ENCODE results near the gene RASA3. TPM values are rescaled to one million over a fixed set of nuclear protein-coding genes. Genes with fewer than 3 reads are reported as not detected.

RASA3 gene
- total RNA-seq, 6 experiments from 2014 or later, result 3.5 to 7.9 (median 4.6) TPM

GRCh38 chr13:113965383-113965874 is 167.0 kb downstream of the RASA3 start:
- H3K27ac ChIP-seq, result no peak overlapping the region
- H3K9me3 ChIP-seq, result no peaks in the 10 kb centered on the region
- 97% methylated on average over 2 of the region's 2 CpGs for WGBS (ENCODE audit: insufficient coverage, low coverage, low lambda C conversion rate, missing lambda C conversion rate)
- no peaks in the 10 kb centered on the region for H3K36me3 ChIP-seq
- H3K4me3 ChIP-seq, result no peak overlapping the region
- no peaks in the 10 kb centered on the region for H3K27me3 ChIP-seq
- no peak for DNase-seq
- intact Hi-C loops (cut with DNase I), result no loop called here
- TF ChIP-seq POLR2A (IDR thresholded peaks at IDR 0.05) (no peak), CTCF (IDR thresholded peaks at IDR 0.05) (no peak)
- ATAC-seq, result no peak
- peaks cover 0 to 6% (median under 1%) of the 10 kb centered on the region in 4 donors for H3K4me1 ChIP-seq

- H3K9me3 ChIP-seq, result no peaks in the 10 kb centered on the region
- H3K27me3 ChIP-seq, result no peaks in the 10 kb centered on the region
- no peaks in the 10 kb centered on the region for H3K36me3 ChIP-seq
- H3K4me1 ChIP-seq, result no peaks in the 10 kb centered on the region
- no peak overlapping the region for H3K4me3 ChIP-seq
- WGBS (ENCODE audit: insufficient coverage, low coverage, low lambda C conversion rate, missing lambda C conversion rate), result 77% methylated on average over 3 of the region's 21 CpGs
- DNase-seq (peak; percentile 8 to 28 (median 26)), ATAC-seq (peak in 1 of 4 donors; percentile 13)
- H3K27ac ChIP-seq, result no peak overlapping the region
- intact Hi-C loops (cut with DNase I), result no loop called here
- TF ChIP-seq CTCF (IDR thresholded peaks at IDR 0.05), result no peak
- no peak for TF ChIP-seq POLR2A (IDR thresholded peaks at IDR 0.05)
Observed at GRCh38 chr13:113964251-113964995, 168.0 kb downstream of the RASA3 start.

- intact Hi-C loops (cut with DNase I), result no loop called here
- ATAC-seq (no peak), DNase-seq (peak; percentile 8 to 39 (median 27))
- Histone ChIP-seq H3K27me3 (no peaks in the 10 kb centered on the region), H3K27ac (no peak overlapping the region), H3K36me3 (no peaks in the 10 kb centered on the region), H3K4me3 (no peak overlapping the region), H3K9me3 (no peaks in the 10 kb centered on the region), H3K4me1 (no peaks in the 10 kb centered on the region)
- WGBS (ENCODE audit: insufficient coverage, low coverage, low lambda C conversion rate, missing lambda C conversion rate), result 84% methylated on average over 15 of the region's 16 CpGs
- TF ChIP-seq CTCF (IDR thresholded peaks at IDR 0.05) (no peak), POLR2A (IDR thresholded peaks at IDR 0.05) (no peak)
Observed at GRCh38 chr13:113963376-113963775, 169.0 kb downstream of the RASA3 start.

GRCh38 chr13:113962975-113963374 is 169.4 kb downstream of the RASA3 start:
- intact Hi-C loops (cut with DNase I), result no loop called here
- TF ChIP-seq POLR2A (IDR thresholded peaks at IDR 0.05), result no peak
- Histone ChIP-seq H3K36me3 (no peaks in the 10 kb centered on the region), H3K9me3 (no peaks in the 10 kb centered on the region), H3K4me3 (no peak overlapping the region), H3K4me1 (no peaks in the 10 kb centered on the region), H3K27ac (no peak overlapping the region), H3K27me3 (no peaks in the 10 kb centered on the region)
- 68% methylated on average over 7 of the region's 17 CpGs for WGBS (ENCODE audit: insufficient coverage, low coverage, low lambda C conversion rate, missing lambda C conversion rate)
- ATAC-seq (no peak), DNase-seq (peak; percentile 8 to 34 (median 20))

GRCh38 chr13:113962386-113962785 is 170.0 kb downstream of the RASA3 start:
- DNase-seq (peak in 2 of 3 donors; percentile 4 to 26), ATAC-seq (no peak)
- Histone ChIP-seq H3K27me3 (no peaks in the 10 kb centered on the region), H3K9me3 (no peaks in the 10 kb centered on the region), H3K4me3 (no peak overlapping the region), H3K27ac (no peak overlapping the region), H3K36me3 (no peaks in the 10 kb centered on the region), H3K4me1 (no peaks in the 10 kb centered on the region)
- 91% methylated on average over 7 of the region's 11 CpGs for WGBS (ENCODE audit: insufficient coverage, low coverage, low lambda C conversion rate, missing lambda C conversion rate)
- intact Hi-C loops (cut with DNase I), result no loop called here
- TF ChIP-seq POLR2A (IDR thresholded peaks at IDR 0.05) (no peak), CTCF (IDR thresholded peaks at IDR 0.05) (no peak)

Data from right lobe of liver (tissue), 6 donors.